Smooth muscle cell (in vitro differentiated cells): Measurements from ENCODE around the gene PLPP1. TPM values are rescaled to one million over a fixed set of nuclear protein-coding genes. Genes with fewer than 3 reads are reported as not detected.

Source experiments
- DNase-seq: peaks from one replicate; lab custom pipeline; 2025; ENCODE audit not compliant: unreplicated experiment; lab: John Stamatoyannopoulos, UW
- H2AFZ ChIP-seq: fragments of 200-600 bp; sonication (generic); 2 replicates; pipeline ENCODE4 v1.6.0; 2016; ENCODE audit warnings: antibody characterized with exemption, low read depth, mild to moderate bottlenecking
- H3F3A ChIP-seq: fragments of 200-600 bp; sonication (generic); 2 replicates; pipeline ENCODE4 v1.6.0; 2017; ENCODE audit warnings: antibody characterized with exemption, low read depth
- H3K27ac ChIP-seq: fragments of 200-600 bp; sonication (generic); 2 replicates; pipeline ENCODE4 v1.5.1; 2016; ENCODE audit warnings: low read depth, mild to moderate bottlenecking
- H3K27me3 ChIP-seq: fragments of 200-600 bp; sonication (generic); 2 replicates; pipeline ENCODE4 v1.6.1; 2016; ENCODE audit warnings: low read depth, mild to moderate bottlenecking
- H3K36me3 ChIP-seq: fragments of 200-600 bp; sonication (generic); 2 replicates; pipeline ENCODE4 v1.5.1; 2016; ENCODE audit warnings: low read depth
- H3K4me1 ChIP-seq: fragments of 200-600 bp; sonication (generic); 2 replicates; pipeline ENCODE4 v1.5.1; 2016; ENCODE audit warnings: low read depth
- H3K4me2 ChIP-seq: fragments of 200-600 bp; sonication (generic); 2 replicates; pipeline ENCODE4 v1.6.0; 2016; ENCODE audit warnings: mild to moderate bottlenecking
- H3K4me3 ChIP-seq: fragments of 200-600 bp; sonication (generic); 2 replicates; pipeline ENCODE4 v1.5.1; 2016; ENCODE audit warnings: mild to moderate bottlenecking
- H3K79me2 ChIP-seq: fragments of 200-600 bp; sonication (generic); 2 replicates; pipeline ENCODE4 v1.6.0; 2016; ENCODE audit warnings: low read depth, mild to moderate bottlenecking
- H3K9ac ChIP-seq: fragments of 200-600 bp; sonication (generic); 2 replicates; pipeline ENCODE4 v1.6.0; 2016; ENCODE audit warnings: low read depth
- H3K9me3 ChIP-seq: fragments of 200-600 bp; sonication (generic); replicated peaks from 2 replicates; pipeline ENCODE4 v1.5.1; 2016; ENCODE audit warnings: low read depth
- H4K20me1 ChIP-seq: fragments of 200-600 bp; sonication (generic); 2 replicates; pipeline ENCODE4 v1.6.0; 2016; ENCODE audit warnings: low read depth
- CTCF ChIP-seq: fragments of 200-600 bp; sonication (generic); IDR thresholded peaks from 2 replicates; pipeline ENCODE4 v1.5.1; 2017; ENCODE audit warnings: borderline replicate concordance, mild to moderate bottlenecking, antibody characterized with exemption; ENCODE audit not compliant: insufficient read depth, poor library complexity, severe bottlenecking
- WGBS: methylation state at CpG from one replicate; pipeline ENCODE4 v1.1.7; 2016; ENCODE audit warnings: low lambda C conversion rate; 5-methylcytosine and 5-hydroxymethylcytosine counted together
- polyA plus RNA-seq: library from polyadenylated mRNA; unstranded; fragments of >200 nt; fragmentation: Nextera tagmentation; extraction: Ambion mirVana; gene quantifications from 2 replicates; pipeline ENCODE4 v1.2.1, GENCODE V29; 2016
- total RNA-seq: library from RNA; depleted of rRNA; stranded (reverse); fragments of >200 nt; gene quantifications from 2 replicates; pipeline ENCODE4 v1.2.3, GENCODE V29; 2014

PLPP1 gene
- total and polyA plus RNA-seq, 2 experiments from 2014 or later: 47.2 to 108 TPM

- H3K27me3 ChIP-seq: no peaks in the 10 kb centered on the region
- WGBS: 84% methylated on average over 1 of the region's 1 CpG
- no peak overlapping the region for H3K4me2 ChIP-seq
- no peak overlapping the region for H3K4me3 ChIP-seq
- no peak overlapping the region for H2AFZ ChIP-seq
- no peaks in the 10 kb centered on the region for H3K9me3 ChIP-seq
- no peak overlapping the region for H3K27ac ChIP-seq
- no peaks in the 10 kb centered on the region for H3F3A ChIP-seq
- no peak for DNase-seq
- H3K79me2 ChIP-seq: no peaks in the 10 kb centered on the region
- H4K20me1 ChIP-seq: no peaks in the 10 kb centered on the region
- TF ChIP-seq CTCF: peak; percentile 61
- H3K36me3 ChIP-seq: peaks cover 32% of the 10 kb centered on the region
- H3K4me1 ChIP-seq: no peaks in the 10 kb centered on the region
- H3K9ac ChIP-seq: no peak overlapping the region
Measured at GRCh38 chr5:55407059-55407684, 127.6 kb downstream of the PLPP1 start.

GRCh38 chr5:55406292-55406691 lies 128.5 kb downstream of the PLPP1 start:
- no peak for TF ChIP-seq CTCF
- Histone ChIP-seq H3K9ac (no peak overlapping the region), H4K20me1 (no peaks in the 10 kb centered on the region), H3K27me3 (no peaks in the 10 kb centered on the region), H3K9me3 (no peaks in the 10 kb centered on the region), H3K4me1 (no peaks in the 10 kb centered on the region), H3K4me2 (no peak overlapping the region), H2AFZ (no peak overlapping the region), H3K36me3 (peaks cover 27% of the 10 kb centered on the region), H3K4me3 (no peak overlapping the region), H3K27ac (no peak overlapping the region), H3K79me2 (no peaks in the 10 kb centered on the region), H3F3A (no peaks in the 10 kb centered on the region)
- DNase-seq: no peak
- WGBS: 91% methylated on average over 2 of the region's 2 CpGs

GRCh38 chr5:55402199-55402598 lies 132.6 kb downstream of the PLPP1 start:
- H3K27me3 ChIP-seq: no peaks in the 10 kb centered on the region
- no peak overlapping the region for H3K9ac ChIP-seq
- 47% methylated on average over 2 of the region's 2 CpGs for WGBS
- H3K79me2 ChIP-seq: no peaks in the 10 kb centered on the region
- H3K4me3 ChIP-seq: no peak overlapping the region
- no peak overlapping the region for H3K4me2 ChIP-seq
- no peaks in the 10 kb centered on the region for H3K4me1 ChIP-seq
- H3F3A ChIP-seq: no peaks in the 10 kb centered on the region
- H4K20me1 ChIP-seq: no peaks in the 10 kb centered on the region
- H2AFZ ChIP-seq: no peak overlapping the region
- H3K36me3 ChIP-seq: peaks cover 13% of the 10 kb centered on the region
- H3K9me3 ChIP-seq: no peaks in the 10 kb centered on the region
- no peak for DNase-seq
- TF ChIP-seq CTCF: peak; percentile 6
- H3K27ac ChIP-seq: no peak overlapping the region

- Histone ChIP-seq H3K27me3 (no peaks in the 10 kb centered on the region), H3K4me1 (no peaks in the 10 kb centered on the region), H3K9me3 (no peaks in the 10 kb centered on the region), H3K27ac (no peak overlapping the region), H2AFZ (no peak overlapping the region), H3K4me2 (no peak overlapping the region), H3K79me2 (no peaks in the 10 kb centered on the region), H4K20me1 (no peaks in the 10 kb centered on the region), H3K9ac (no peak overlapping the region), H3K36me3 (peaks cover 11% of the 10 kb centered on the region), H3K4me3 (no peak overlapping the region), H3F3A (no peaks in the 10 kb centered on the region)
- WGBS: 46% methylated on average over 2 of the region's 2 CpGs
- no peak for TF ChIP-seq CTCF
- no peak for DNase-seq
Measured at GRCh38 chr5:55393501-55394175, 141.1 kb downstream of the PLPP1 start.
